GM18520 (cell line): ENCODE results near the gene FEZF2.

Experiments used
- ATAC-seq: cut with Tn5 transposase; IDR thresholded peaks from one replicate; pipeline ENCODE4 v1.9.1; 2021; ENCODE audit not compliant: unreplicated experiment

Gene FEZF2

GRCh38 chr3:62373714-62374333, 474 bp upstream of the FEZF2 start:
- ATAC-seq: no peak

GRCh38 chr3:62372621-62373041, 719 bp downstream of the FEZF2 start:
- ATAC-seq: no peak

- no peak for ATAC-seq
Observed at GRCh38 chr3:62371720-62372591, 1.4 kb downstream of the FEZF2 start.

GRCh38 chr3:62370858-62371719, 2.3 kb downstream of the FEZF2 start:
- ATAC-seq: no peak

GRCh38 chr3:62370112-62370857, 3.1 kb downstream of the FEZF2 start:
- no peak for ATAC-seq

- no peak for ATAC-seq
Observed at GRCh38 chr3:62369476-62369743, 3.9 kb downstream of the FEZF2 start.

GRCh38 chr3:62368705-62369475, 4.5 kb downstream of the FEZF2 start:
- ATAC-seq: no peak

- no peak for ATAC-seq
Observed at GRCh38 chr3:62368290-62368704, 5.1 kb downstream of the FEZF2 start.

GRCh38 chr3:62367763-62368195, 5.6 kb downstream of the FEZF2 start:
- ATAC-seq: no peak

- ATAC-seq: no peak
Observed at GRCh38 chr3:62366126-62366484, 7.2 kb downstream of the FEZF2 start.

GRCh38 chr3:62365391-62366125, 7.8 kb downstream of the FEZF2 start:
- no peak for ATAC-seq

- no peak for ATAC-seq
Observed at GRCh38 chr3:62364191-62364590, 9.2 kb downstream of the FEZF2 start.

- no peak for ATAC-seq
Observed at GRCh38 chr3:62363275-62363674, 10.1 kb downstream of the FEZF2 start.

GRCh38 chr3:62361824-62362223, 11.5 kb downstream of the FEZF2 start:
- no peak for ATAC-seq

GRCh38 chr3:62361261-62361660, 12.1 kb downstream of the FEZF2 start:
- ATAC-seq: peak; percentile 79

GRCh38 chr3:62359531-62359930, 13.8 kb downstream of the FEZF2 start:
- no peak for ATAC-seq

GRCh38 chr3:62356356-62356755, 17.0 kb downstream of the FEZF2 start:
- no peak for ATAC-seq

GRCh38 chr3:62355703-62356102, 17.6 kb downstream of the FEZF2 start:
- no peak for ATAC-seq

- no peak for ATAC-seq
Observed at GRCh38 chr3:62343755-62344154, 29.6 kb downstream of the FEZF2 start.

GRCh38 chr3:62335196-62335595, 38.2 kb downstream of the FEZF2 start:
- ATAC-seq: no peak
